Measurements from ENCODE around the gene DAGLA.

Gene DAGLA

DNA sequence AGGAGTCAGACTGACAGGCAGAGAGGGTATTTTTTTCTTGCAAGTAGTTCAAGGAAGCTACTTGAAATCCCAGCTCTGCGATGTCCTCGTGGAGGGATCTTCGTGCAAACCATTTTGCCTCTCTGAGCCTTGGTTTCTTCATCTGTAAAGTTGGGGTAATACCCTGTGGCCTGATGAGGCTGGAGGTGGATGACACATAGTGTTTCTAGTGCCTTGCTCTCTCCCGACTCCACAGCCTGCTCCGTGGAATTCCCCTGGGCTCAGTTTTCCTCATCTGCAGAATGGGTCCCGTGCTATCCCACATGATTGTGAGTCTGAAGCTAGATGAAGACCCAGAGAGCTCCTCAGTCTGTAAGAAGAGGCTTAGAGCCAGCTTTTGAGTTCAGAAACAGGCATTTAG is 32.7 kb downstream of the DAGLA start:
- DNase-seq = no peak

GRCh38 chr11:61713464-61713863 is 33.3 kb downstream of the DAGLA start:
- DNase-seq = no peak

- DNase-seq = no peak
These were observed 33.7 kb downstream of the DAGLA start for GRCh38 chr11:61713906-61714305.

- DNase-seq = no peak
These were observed 34.1 kb downstream of the DAGLA start for GRCh38 chr11:61714316-61714715.

- no peak for DNase-seq
These were observed 34.7 kb downstream of the DAGLA start for GRCh38 chr11:61714916-61715315.

DNA sequence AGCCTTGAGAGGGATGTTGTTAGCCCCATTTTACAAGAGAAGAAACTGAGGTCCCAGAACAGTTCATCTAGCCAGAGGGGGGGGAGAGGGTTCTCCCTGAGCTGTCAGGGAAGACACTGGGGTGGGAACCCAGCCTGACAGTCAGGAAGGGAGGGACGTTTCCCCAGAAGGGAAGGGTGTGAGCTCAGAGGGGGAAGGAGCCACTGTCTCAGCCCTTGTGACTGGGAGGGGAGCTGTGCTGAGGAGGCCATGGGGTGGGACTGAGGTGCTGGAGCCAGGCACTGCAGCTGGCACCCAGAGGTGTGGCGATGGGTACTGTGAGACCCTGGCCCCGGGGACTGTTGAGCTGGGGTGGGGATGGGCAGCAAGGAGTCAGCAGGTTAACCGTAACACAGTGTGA is 35.7 kb downstream of the DAGLA start:
- DNase-seq = no peak

DNA sequence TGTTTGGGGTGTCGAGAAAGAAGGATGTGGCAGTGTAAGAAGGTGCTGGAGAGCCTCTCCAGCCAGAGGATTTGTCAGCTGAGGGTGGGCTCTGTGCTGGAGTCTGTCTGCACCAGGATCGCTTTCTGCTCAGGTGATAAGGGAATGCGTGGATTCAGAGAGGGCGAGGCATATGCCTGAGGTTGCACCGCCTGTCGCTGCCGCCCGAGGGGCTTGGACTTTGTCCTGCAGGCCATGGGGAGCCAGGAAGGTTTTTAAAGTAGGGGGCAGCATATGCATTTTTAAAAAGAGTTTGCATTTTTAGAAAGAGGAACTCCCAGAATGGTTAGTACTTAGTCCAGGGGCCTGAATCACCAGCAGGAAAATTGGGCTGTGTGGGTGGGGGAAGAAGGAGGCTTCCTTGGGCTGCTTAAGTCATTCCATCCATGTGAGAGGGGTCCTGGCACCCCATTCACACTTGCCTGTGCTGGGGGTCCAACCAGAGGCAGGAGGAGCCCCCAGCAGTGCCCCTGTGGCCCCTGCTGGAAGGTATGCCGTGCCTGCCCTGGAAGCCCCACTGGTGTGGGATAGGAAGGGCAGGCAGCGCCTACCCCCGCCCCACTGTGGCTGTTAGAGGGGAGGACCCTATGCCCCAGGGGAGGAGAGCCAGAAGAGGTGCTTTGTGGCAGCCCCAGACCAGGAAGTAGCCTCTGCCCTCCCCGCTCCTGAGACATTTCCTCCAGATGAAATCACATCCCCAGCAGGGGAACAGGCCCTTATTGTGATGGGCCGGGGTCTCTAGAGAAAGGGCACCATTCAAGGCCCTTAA is 36.5 kb downstream of the DAGLA start:
- DNase-seq = no peak

- no peak for DNase-seq
These were observed 37.3 kb downstream of the DAGLA start for GRCh38 chr11:61717286-61718033.

DNA sequence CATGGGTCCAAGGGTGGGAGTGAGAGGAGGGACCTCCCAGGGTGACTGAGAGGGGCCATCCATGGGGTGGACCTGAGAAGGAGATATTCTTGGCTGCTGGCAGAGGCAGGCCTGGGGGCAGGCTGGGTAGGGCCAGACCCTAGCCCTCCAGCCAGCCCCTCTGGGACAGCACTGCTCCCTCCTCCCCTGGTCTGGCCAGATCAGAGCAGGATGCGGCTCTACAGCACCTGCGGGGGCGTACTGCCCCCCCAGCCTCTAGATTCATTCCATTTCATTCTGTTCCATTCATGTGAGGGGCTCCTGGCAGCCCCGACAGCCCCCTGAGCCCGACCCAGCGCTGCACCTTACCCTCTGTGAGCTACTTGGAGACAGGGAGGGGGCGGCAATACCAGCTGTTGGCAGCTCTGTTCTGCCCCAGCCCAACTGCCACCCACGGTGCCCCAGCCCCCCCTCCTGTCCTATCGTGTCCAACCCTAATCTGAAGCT is 37.9 kb downstream of the DAGLA start:
- DNase-seq = no peak

DNA sequence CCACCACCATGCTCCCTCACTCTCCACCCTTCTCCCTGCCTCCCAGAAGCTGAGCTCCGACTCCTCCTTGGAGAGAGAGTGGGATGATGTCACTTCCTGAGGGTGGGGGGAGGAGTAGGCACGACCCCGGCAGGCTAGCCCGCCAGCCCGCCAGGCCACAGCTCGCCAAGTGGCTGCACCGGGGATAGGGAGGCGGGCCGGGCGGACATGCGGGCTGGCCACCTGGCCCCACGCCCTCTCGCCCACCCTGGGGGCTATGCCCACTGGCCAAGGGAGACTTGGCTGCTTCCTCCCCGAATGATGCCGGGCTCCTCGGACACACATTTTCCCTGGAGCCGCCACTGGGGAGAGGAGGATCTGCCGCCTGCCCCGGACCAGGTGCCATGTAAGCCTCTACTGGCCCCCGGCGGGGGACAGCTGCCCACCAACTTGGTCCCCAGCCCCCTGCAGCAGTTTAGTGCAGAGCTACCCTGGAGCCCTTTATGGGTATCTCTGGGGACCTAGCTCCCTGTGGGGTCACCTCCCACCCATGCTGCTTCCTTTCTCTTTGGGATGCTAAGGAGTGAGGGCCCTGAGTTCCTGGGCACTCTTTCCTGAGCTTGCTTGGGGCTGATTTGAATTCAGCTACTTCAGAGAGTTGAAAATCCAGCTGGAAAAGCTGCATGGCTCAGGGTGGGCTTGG is 38.6 kb downstream of the DAGLA start:
- DNase-seq = no peak

DNA sequence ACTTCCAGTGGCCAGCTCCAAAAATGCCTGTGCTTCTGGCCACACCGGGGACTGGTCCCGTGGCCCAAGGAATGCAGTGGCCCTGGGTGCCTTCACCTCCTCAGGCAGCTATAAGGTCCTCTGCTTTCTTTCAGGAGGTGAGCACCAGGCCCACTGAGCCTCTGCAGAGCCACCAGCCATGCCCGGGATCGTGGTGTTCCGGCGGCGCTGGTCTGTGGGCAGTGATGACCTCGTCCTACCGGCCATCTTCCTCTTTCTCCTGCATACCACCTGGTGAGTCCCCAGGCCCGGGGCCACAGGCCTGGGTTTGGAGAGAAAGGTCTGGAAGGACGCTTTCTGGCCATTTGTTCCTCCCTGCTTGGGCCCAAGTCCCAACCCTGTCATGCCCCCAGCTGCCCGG is 39.8 kb downstream of the DAGLA start:
- no peak for DNase-seq

DNA sequence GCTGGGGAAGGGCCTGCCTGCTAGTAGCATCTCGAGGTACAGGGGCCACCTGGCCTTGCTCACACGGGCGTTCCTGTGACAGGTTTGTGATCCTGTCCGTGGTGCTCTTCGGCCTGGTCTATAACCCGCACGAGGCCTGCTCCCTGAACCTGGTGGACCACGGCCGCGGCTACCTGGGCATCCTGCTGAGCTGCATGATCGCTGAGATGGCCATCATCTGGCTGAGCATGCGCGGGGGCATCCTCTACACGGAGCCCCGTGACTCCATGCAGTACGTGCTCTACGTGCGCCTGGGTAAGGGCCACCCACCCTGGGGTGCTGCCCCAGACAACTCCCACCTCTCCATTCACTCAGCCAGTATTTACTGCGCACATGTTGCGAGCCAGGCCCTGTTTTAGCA is 40.4 kb downstream of the DAGLA start:
- no peak for DNase-seq

GRCh38 chr11:61724437-61724836 is 44.2 kb downstream of the DAGLA start:
- no peak for DNase-seq

DNA sequence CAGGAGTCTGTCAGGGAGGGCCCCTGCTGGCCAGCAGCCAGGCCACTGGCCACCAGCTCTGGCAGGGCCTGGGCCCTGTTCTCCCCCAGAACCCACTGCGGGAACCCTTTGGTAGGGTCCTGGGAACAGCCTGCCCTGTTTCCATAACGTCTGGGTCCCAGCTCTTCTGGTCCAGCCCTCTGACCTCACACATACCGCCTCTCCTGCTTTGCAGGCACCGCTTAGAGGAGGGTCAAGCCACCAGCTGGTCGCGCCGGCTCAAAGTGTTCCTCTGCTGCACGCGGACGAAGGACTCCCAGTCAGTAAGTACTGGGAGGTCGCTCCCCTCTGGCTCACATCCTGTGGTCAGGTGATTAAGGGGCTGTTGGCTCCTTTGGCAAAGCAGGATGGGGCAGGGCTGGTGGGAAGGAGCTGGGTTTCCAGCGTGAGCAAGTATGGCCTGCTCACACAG is 45.6 kb downstream of the DAGLA start:
- no peak for DNase-seq

DNA sequence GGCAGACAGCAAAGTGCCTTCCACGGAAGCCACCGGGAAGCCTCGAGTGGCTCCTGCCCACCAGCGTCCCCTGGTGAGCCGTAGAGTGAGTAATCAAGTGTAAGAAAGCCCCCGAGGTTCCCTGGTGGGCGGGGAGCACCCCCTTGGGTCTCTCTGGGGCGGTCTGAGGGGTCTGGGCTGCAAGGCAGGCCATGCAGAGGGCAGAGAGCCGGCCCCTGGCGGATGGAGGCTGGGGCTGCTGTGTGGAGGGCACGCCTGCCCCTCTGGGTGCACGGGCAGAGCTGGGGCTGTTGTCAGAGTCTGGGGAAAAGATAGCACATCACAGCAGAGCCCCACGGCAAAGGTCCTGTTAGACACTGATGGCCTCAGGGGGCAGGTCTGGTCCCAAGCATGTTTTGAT is 46.6 kb downstream of the DAGLA start:
- DNase-seq = no peak

DNA sequence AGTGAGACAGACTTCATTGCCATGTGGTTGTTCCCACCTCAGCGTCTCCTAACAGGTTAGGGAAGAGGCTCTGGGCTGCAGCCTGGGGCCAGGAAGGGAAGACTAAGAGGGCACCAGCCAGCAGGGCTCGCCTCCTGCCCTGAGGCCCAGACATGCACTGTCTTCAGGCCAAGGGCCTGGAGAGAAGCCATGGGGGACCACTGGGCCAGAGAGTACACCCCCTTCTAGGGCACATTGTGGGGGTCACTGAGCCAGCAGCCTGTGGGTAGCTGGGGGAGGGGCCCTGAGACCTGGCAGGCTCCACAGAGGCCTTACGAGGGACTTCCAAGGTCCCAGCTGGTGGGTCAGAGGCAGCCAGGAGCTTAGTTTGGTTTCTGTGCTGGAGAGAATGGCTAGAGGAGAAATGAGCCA is 47.2 kb downstream of the DAGLA start:
- no peak for DNase-seq

DNA sequence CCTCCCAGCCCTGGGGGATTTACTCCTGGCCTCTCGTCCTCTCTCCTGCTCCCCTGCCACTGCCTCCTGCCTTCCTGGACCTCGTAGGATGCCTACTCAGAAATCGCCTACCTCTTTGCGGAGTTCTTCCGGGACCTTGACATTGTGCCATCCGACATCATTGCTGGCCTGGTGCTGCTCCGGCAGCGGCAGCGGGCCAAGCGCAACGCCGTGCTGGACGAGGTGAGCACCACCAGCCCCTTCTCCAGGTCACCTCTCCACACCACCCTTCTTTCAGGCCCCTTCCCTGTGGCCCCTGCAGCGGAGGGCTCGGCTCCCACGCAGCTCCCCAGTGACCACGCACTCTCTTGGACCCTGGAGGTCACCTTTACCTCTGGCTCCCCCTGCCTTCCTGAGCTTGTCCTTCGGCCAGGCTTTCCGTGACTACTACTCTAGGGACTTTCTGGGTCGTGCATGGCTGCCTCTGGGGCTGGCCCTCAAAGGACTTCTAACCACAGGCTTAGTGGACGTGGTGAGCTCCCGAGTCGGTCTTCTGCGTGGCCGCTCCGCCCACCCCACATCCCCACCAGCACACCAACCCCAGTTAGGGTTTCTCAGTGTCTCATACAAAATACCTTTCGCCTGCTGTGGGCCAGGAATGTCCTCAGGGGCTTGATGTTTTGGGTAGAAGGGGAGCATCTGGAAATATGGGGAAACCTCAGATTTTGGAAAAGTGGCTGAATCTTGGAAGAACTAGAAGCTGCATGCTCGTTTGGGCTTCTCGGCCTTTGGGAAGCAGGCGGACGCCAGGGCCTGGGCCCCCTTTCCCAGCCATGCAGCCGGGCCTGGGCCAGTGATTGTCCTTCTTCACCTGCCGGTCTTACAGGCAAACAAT is 48.1 kb downstream of the DAGLA start:
- no peak for DNase-seq

DNA sequence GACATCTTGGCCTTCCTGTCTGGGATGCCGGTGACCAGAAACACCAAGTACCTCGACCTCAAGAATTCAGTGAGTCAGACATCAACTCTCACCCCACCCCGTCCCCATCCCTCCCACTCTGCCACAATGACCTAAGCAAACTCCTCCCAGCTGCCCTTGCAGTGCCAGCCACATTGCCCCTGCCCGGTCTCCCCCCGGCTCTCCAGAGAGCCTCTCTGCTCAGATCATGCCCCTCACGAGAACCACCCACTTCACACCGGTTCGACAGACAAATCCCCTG is 48.7 kb downstream of the DAGLA start:
- DNase-seq = no peak

- no peak for DNase-seq
These were observed 50.2 kb downstream of the DAGLA start for GRCh38 chr11:61730240-61730994.

DNA sequence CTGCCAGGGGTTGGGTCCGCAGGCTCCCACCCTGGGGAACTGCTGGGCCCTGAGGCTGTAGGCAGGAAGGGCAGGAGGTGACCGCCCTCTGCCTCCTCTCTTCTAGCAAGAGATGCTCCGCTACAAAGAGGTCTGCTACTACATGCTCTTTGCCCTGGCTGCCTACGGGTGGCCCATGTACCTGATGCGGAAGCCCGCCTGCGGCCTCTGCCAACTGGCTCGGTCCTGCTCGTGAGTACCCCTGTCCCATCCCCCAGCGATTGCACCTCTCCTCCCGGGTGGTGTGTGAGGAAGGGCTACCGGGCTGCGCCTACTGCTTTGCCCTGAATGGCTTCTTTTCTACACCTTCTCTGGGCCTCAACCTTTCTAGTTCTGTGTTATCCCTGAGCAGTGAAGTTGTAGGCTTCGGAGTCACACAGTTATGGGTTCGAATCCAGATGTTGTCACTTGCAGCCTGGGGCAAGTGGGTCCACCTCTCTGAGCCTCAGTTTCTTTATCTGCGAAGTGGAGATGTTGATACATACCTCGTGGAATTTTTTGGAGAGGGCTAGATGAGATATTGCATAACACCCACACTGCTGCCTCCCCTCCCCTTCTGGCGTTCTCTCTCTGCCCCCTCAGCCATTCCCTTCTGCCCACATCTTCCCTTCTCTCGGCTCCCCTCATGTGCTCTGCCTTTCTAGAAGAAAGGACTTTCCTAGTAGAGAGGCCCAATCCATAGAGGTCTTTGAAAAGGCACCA is 51.2 kb downstream of the DAGLA start:
- DNase-seq = no peak

GRCh38 chr11:61731952-61732675 is 51.9 kb downstream of the DAGLA start:
- DNase-seq = no peak

Data from activated CD4-positive, alpha-beta T cell treated with anti-CD3 and anti-CD28 coated beads, Interleukin-2, amount 50 U/mL, for 1 hour (primary cell).